Prostate gland (tissue), 2 donors: ENCODE results near the gene AGXT2.

ENCODE experiments used
- POLR2A ChIP-seq: fragments of 450-650 bp; IDR thresholded peaks from one replicate; pipeline ENCODE4 v1.6.1; 2016; ENCODE audit warnings: antibody characterized with exemption, mild to moderate bottlenecking
- TF ChIP-seq, protein P1 (sequence below), 4 experiments: fragments of 200-600 bp in 2 of 4; fragments of 450-650 bp in 2 of 4; sonication (generic) in 2 of 4; IDR thresholded peaks; 1 replicate in 3 of 4; 2 replicates in 1 of 4; pipeline ENCODE4 v1.5.1; 2016 to 2019; ENCODE audit warnings: antibody characterized with exemption in 4 of 4, mild to moderate bottlenecking in 2 of 4, moderate library complexity in 2 of 4

DNA sequence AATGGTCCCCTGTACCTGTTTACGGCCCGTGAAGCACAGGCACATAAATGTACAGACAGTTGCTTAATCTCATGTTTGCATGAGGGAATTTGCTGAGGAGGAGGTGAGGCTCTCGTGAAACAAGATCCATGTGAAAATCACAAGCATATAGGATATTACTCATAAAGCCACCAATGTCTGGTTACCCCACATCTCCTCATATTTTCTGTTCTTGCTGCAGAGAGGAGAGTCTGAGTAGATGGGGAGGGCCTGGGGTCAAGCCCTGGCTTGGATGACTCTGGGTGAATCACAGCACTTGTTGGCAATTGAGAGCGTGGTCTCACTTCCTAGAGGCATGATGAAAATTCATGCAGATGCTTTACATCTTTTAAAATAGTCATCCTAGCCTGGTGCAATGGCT, 975 bp downstream of the AGXT2 start:
- no peak for TF ChIP-seq POLR2A
- TF ChIP-seq, protein P1, sequence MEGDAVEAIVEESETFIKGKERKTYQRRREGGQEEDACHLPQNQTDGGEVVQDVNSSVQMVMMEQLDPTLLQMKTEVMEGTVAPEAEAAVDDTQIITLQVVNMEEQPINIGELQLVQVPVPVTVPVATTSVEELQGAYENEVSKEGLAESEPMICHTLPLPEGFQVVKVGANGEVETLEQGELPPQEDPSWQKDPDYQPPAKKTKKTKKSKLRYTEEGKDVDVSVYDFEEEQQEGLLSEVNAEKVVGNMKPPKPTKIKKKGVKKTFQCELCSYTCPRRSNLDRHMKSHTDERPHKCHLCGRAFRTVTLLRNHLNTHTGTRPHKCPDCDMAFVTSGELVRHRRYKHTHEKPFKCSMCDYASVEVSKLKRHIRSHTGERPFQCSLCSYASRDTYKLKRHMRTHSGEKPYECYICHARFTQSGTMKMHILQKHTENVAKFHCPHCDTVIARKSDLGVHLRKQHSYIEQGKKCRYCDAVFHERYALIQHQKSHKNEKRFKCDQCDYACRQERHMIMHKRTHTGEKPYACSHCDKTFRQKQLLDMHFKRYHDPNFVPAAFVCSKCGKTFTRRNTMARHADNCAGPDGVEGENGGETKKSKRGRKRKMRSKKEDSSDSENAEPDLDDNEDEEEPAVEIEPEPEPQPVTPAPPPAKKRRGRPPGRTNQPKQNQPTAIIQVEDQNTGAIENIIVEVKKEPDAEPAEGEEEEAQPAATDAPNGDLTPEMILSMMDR (IDR thresholded peaks at IDR 0.05): no peak
